Measurements from ENCODE around the gene AGO1. TPM values are rescaled to one million over a fixed set of nuclear protein-coding genes. Genes with fewer than 3 reads are reported as not detected.

AGO1 gene
- total and polyA plus RNA-seq, 2 experiments from 2014 or later: 7.6 to 22.2 TPM

DNA sequence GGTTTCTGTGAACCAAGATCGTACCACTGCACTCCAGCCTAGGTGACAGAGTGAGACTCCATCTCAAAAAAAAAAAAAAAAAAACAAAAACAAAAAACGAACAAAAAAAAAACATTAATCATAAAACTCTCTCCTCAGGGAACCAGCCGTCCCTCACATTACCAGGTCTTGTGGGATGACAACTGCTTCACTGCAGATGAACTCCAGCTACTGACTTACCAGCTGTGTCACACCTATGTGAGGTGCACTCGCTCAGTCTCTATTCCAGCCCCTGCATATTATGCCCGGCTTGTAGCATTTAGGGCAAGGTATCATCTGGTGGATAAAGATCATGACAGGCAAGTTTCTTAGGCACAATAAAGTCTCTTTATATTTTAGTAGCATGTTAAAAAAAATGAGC, 32.3 kb upstream of the AGO1 start:
- TF ChIP-seq CTCF (IDR thresholded peaks at IDR 0.05; ENCODE audit: poor library complexity) (no peak), EZH2phosphoT487 (IDR thresholded peaks at IDR 0.05; ENCODE audit: low read depth, severe bottlenecking, unreplicated experiment) (no peak), EZH2 (IDR thresholded peaks at IDR 0.05; ENCODE audit: borderline replicate concordance) (no peak)
- Histone ChIP-seq H3K9me3 (ENCODE audit: low read depth) (no peaks in the 10 kb centered on the region), H4K20me1 (ENCODE audit: insufficient read depth, poor library complexity, severe bottlenecking) (no peaks in the 10 kb centered on the region), H3K4me3 (no peak overlapping the region), H3K4me1 (ENCODE audit: insufficient read depth) (peaks cover 8% of the 10 kb centered on the region), H3K9me2 (replicated peaks; ENCODE audit: insufficient read depth) (no peaks in the 10 kb centered on the region), H3K79me2 (no peaks in the 10 kb centered on the region), H3K27ac (no peak overlapping the region), H2AFZ (no peak overlapping the region), H3K27me3 (no peaks in the 10 kb centered on the region), H3K4me2 (no peak overlapping the region), H3K36me3 (replicated peaks; ENCODE audit: insufficient read depth, low read depth) (peaks cover 1% of the 10 kb centered on the region)
- 93% methylated on average over 5 of the region's 5 CpGs for WGBS (ENCODE audit: low lambda C conversion rate, missing lambda C conversion rate)
- DNase-seq (ENCODE audit: low spot score): no peak

DNA sequence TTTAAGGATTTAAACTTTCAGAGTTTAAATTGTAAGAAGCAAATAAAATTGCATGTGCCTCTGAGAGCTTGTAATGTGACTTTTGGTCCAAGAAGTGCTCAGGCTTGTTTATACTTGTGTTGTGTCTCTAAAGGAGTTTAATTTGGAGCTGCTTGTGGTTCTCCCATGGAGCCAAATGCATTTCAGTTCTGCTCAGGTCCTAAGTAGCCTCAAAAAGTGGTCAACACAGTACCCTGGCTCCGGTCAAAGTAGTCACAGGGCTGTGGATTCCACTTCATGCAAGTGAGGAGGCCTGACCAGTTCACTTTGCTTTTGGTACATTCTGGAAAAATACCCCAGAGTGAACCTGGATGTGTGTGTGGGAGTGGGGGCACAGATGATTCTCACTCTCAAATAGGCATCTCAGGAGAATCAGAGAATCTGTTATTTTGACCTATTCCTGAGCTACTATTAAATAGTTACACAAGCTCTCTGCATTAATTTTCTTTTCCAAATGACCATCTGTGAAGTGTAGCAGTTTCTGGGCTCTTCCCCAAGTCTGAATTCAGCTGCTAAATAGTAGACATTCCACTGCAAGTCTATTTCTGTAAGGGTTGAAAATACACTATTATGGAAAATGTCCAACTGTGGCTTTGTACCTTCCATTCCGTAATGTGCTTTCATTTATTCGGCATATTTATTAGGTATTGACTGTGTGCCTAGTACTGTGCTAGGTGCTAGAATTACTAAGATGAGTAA, 31.7 kb upstream of the AGO1 start:
- 74% methylated on average over 3 of the region's 3 CpGs for WGBS (ENCODE audit: low lambda C conversion rate, missing lambda C conversion rate)
- Histone ChIP-seq H3K9me2 (replicated peaks; ENCODE audit: insufficient read depth) (no peaks in the 10 kb centered on the region), H3K4me1 (ENCODE audit: insufficient read depth) (peaks cover 12% of the 10 kb centered on the region), H3K27me3 (no peaks in the 10 kb centered on the region), H3K4me2 (peak overlapping the region; percentile 21), H2AFZ (no peak overlapping the region), H4K20me1 (ENCODE audit: insufficient read depth, poor library complexity, severe bottlenecking) (no peaks in the 10 kb centered on the region), H3K79me2 (no peaks in the 10 kb centered on the region), H3K4me3 (no peak overlapping the region), H3K36me3 (replicated peaks; ENCODE audit: insufficient read depth, low read depth) (no peaks in the 10 kb centered on the region), H3K9me3 (ENCODE audit: low read depth) (no peaks in the 10 kb centered on the region), H3K27ac (peak overlapping the region; percentile 52)
- DNase-seq (ENCODE audit: low spot score): no peak
- TF ChIP-seq EZH2 (IDR thresholded peaks at IDR 0.05; ENCODE audit: borderline replicate concordance): no peak
- TF ChIP-seq CTCF (IDR thresholded peaks at IDR 0.05; ENCODE audit: poor library complexity): no peak
- no peak for TF ChIP-seq EZH2phosphoT487 (IDR thresholded peaks at IDR 0.05; ENCODE audit: low read depth, severe bottlenecking, unreplicated experiment)

DNA sequence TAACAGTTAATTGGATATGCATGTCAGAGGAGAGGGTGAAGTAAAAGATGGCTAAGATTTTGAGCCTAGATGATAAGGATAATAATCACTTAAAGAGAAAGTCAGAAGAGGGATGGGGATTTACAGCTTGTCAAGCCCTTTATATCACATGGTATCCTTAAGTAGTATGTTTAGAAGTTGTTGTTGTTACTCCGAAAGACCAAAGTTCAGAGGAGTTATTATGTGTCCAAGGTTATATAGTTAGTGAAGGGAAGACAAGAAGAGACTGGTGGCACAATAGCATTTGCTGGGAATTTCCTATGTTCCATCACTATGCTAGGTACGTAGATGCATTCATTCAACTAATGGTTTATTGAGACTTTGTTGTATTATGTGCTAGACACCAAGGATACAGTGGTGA, 30.8 kb upstream of the AGO1 start:
- Histone ChIP-seq H3K9me2 (replicated peaks; ENCODE audit: insufficient read depth) (no peaks in the 10 kb centered on the region), H3K4me2 (peak overlapping the region; percentile 21), H2AFZ (no peak overlapping the region), H3K36me3 (replicated peaks; ENCODE audit: insufficient read depth, low read depth) (no peaks in the 10 kb centered on the region), H3K4me1 (ENCODE audit: insufficient read depth) (peaks cover 12% of the 10 kb centered on the region), H3K27ac (peak overlapping the region; percentile 52), H3K9me3 (ENCODE audit: low read depth) (no peaks in the 10 kb centered on the region), H3K27me3 (no peaks in the 10 kb centered on the region), H3K4me3 (no peak overlapping the region), H3K79me2 (no peaks in the 10 kb centered on the region), H4K20me1 (ENCODE audit: insufficient read depth, poor library complexity, severe bottlenecking) (no peaks in the 10 kb centered on the region)
- DNase-seq (ENCODE audit: low spot score): no peak
- 36% methylated on average over 2 of the region's 2 CpGs for WGBS (ENCODE audit: low lambda C conversion rate, missing lambda C conversion rate)
- no peak for TF ChIP-seq EZH2 (IDR thresholded peaks at IDR 0.05; ENCODE audit: borderline replicate concordance)
- TF ChIP-seq EZH2phosphoT487 (IDR thresholded peaks at IDR 0.05; ENCODE audit: low read depth, severe bottlenecking, unreplicated experiment): no peak

DNA sequence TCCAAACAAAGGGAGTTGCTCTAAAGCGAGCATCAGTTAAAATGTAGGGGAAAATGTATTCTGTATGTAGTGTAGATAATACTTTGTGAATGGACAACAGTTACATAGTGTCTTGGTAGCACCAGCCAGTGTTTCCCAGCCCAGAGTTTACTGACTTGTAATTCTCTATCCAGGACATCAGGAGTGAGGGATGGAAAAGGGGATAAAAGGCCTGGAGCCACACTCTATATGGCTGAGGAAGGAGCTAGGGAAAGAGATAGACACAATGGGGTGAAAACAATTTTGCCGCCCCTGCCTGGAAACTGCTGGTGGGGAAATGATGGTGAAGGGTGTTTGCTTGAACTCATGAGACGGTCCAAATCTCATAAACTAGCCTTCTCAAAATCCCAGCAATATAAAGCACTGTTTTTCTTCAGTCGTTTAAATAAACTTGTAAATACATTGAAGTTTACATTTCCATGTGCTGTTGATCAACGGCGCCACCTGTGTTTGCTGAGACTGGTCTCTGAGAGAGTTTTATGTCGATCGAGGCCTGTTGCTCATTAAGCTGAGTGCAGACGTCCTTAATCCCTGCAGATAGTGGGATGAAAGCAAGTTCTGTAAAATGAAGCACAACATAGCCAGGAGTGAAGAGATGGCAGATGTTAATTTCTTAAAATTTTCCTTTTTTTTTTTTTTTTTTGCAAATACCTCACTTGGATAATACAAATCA, 27.9 kb upstream of the AGO1 start:
- Histone ChIP-seq H3K9me3 (ENCODE audit: low read depth) (no peaks in the 10 kb centered on the region), H2AFZ (no peak overlapping the region), H3K79me2 (no peaks in the 10 kb centered on the region), H3K9me2 (replicated peaks; ENCODE audit: insufficient read depth) (no peaks in the 10 kb centered on the region), H3K4me1 (ENCODE audit: insufficient read depth) (peaks cover 12% of the 10 kb centered on the region), H3K4me2 (peak overlapping the region; percentile 17), H3K4me3 (no peak overlapping the region), H3K36me3 (replicated peaks; ENCODE audit: insufficient read depth, low read depth) (no peaks in the 10 kb centered on the region), H3K27ac (peak overlapping the region; percentile 20), H4K20me1 (ENCODE audit: insufficient read depth, poor library complexity, severe bottlenecking) (no peaks in the 10 kb centered on the region), H3K27me3 (no peaks in the 10 kb centered on the region)
- TF ChIP-seq CTCF (IDR thresholded peaks at IDR 0.05; ENCODE audit: poor library complexity) (no peak), EZH2phosphoT487 (IDR thresholded peaks at IDR 0.05; ENCODE audit: low read depth, severe bottlenecking, unreplicated experiment) (no peak), EZH2 (IDR thresholded peaks at IDR 0.05; ENCODE audit: borderline replicate concordance) (no peak)
- peak; percentile 48 for DNase-seq (ENCODE audit: low spot score)
- 20% methylated on average over 9 of the region's 9 CpGs for WGBS (ENCODE audit: low lambda C conversion rate, missing lambda C conversion rate)
